Body of pancreas (tissue), 4 donors: ENCODE measurements around the gene ACTL8.

Source experiments
- CTCF ChIP-seq, 7 experiments: fragments of 450-650 bp in 4 of 7; fragments of 200-600 bp in 3 of 7; sonication (generic) in 3 of 7; IDR thresholded peaks; one replicate each; pipeline ENCODE4 v1.5.1; 2016 to 2019; ENCODE audit warnings: antibody characterized with exemption in 7 of 7
- POLR2A ChIP-seq, 3 donors: fragments of 450-650 bp; IDR thresholded peaks; one replicate each; pipeline ENCODE4 v1.6.1; 2016; ENCODE audit warnings: antibody characterized with exemption in 3 of 3, mild to moderate bottlenecking in 2 of 3

- TF ChIP-seq CTCF (IDR thresholded peaks at IDR 0.05) (no peak), POLR2A (IDR thresholded peaks at IDR 0.05) (no peak)
Measured at GRCh38 chr1:17847111-17847510, 92.0 kb downstream of the ACTL8 start.
